Measurements from ENCODE around the gene NFKBIZ. TPM values are rescaled to one million over a fixed set of nuclear protein-coding genes. Genes with fewer than 3 reads are reported as not detected.

Gene NFKBIZ
- total and polyA plus RNA-seq, 2 donors (not counting 3 experiments of a cell fraction or from before 2014, with no cell fraction given), result 17.5 to 28.9 TPM

- H3K36me3 ChIP-seq (ENCODE audit: control insufficient read depth in 2 of 2, extremely low read depth in 1 of 2, insufficient read depth in 2 of 2, low read length in 2 of 2), result peaks cover 0 to 6% of the 10 kb centered on the region in 2 experiments
- no peak for FAIRE-seq
- no TSS peak for BruUV-seq (replicated peaks)
Measured at GRCh38 chr3:101821503-101821902, 27.8 kb upstream of the NFKBIZ start.

More at GRCh38 chr3:101821503-101821902, 27.8 kb upstream of the NFKBIZ start:
- H3K9me3 ChIP-seq (replicated peaks; ENCODE audit: control insufficient read depth, insufficient read depth, low read length), result no peaks in the 10 kb centered on the region
- no peak overlapping the region for H3K27ac ChIP-seq (ENCODE audit: insufficient read depth, low read depth, low read length)
- H3K27me3 ChIP-seq (ENCODE audit: control insufficient read depth in 2 of 2, insufficient read depth in 2 of 2, low read length in 2 of 2), result no peaks in the 10 kb centered on the region
- dilution Hi-C loops (cut with MboI; ENCODE audit: extremely low pct_ligation_motif_present, low sequenced_read_pairs), result no loop called here
- peaks cover 4% of the 10 kb centered on the region for H3K4me1 ChIP-seq (ENCODE audit: control insufficient read depth, extremely low read depth, insufficient read depth, low read length)
- no peak overlapping the region for H2AFZ ChIP-seq (ENCODE audit: low read depth, low read length)
- ChIA-PET CTCF (interaction anchor here (1.2 to 3.5 kb wide), 3 partner anchors 42 to 408 kb away, joined by 3 to 20 read pairs (median 11); no protein-coding TSS in a partner anchor), POLR2A (interaction anchor here (1.9 kb wide), 1 partner anchor 28 kb away, joined by 9 read pairs; the partner anchor contains the start of gene NFKBIZ)
- H3K9me1 ChIP-seq (replicated peaks; ENCODE audit: control insufficient read depth, extremely low read depth, insufficient read depth, low read length), result no peaks in the 10 kb centered on the region
- H4K20me1 ChIP-seq (replicated peaks; ENCODE audit: control insufficient read depth, extremely low read depth, insufficient read depth, low read length), result no peaks in the 10 kb centered on the region
- intact Hi-C loops (cut with micrococcal nuclease), result no loop called here
- H3K9ac ChIP-seq (replicated peaks; ENCODE audit: extremely low read depth, insufficient read depth, low read length), result no peak overlapping the region
- no peaks in the 10 kb centered on the region for H3K79me2 ChIP-seq (ENCODE audit: control insufficient read depth, insufficient read depth, low read length)
- TF ChIP-seq FOS (IDR thresholded peaks at IDR 0.05; ENCODE audit: borderline replicate concordance, insufficient read depth, low read length) (no peak), GATA2 (IDR thresholded peaks at IDR 0.05; ENCODE audit: insufficient read depth, insufficient read length, low read depth, low read length) (no peak), JUN (IDR thresholded peaks at IDR 0.05; ENCODE audit: borderline replicate concordance, insufficient read depth, insufficient read length, low read depth) (no peak), CTCF (IDR thresholded peaks at IDR 0.05; ENCODE audit: extremely low read depth in 1 of 2, insufficient read depth in 1 of 2, low read depth in 1 of 2, low read length in 2 of 2) (no peak)
- H3K4me3 ChIP-seq (replicated peaks in 1 of 3; ENCODE audit: insufficient read depth in 1 of 3, low read depth in 1 of 3, low read length in 3 of 3), result no peak overlapping the region
- no peak for DNase-seq (ENCODE audit: low read depth, low spot score)
- H3K4me2 ChIP-seq (ENCODE audit: insufficient read depth, low read length), result no peak overlapping the region
